CD4-positive, alpha-beta T cell treated with Interleukin-10 for 1 hour (primary cell): Measurements from ENCODE around the gene GRIK4.
"Not testable (repeated sequence)": the region's sequence is repeated elsewhere in the genome, so short reads cannot be mapped to it uniquely, and the experiment has no call there.

Experiments
- DNase-seq: peaks from one replicate; pipeline ENCODE4 v3.0.0-alpha.2; 2020

Gene GRIK4

GRCh38 chr11:120610111-120610510 lies 98.6 kb downstream of the GRIK4 start:
- DNase-seq, result no peak

DNA sequence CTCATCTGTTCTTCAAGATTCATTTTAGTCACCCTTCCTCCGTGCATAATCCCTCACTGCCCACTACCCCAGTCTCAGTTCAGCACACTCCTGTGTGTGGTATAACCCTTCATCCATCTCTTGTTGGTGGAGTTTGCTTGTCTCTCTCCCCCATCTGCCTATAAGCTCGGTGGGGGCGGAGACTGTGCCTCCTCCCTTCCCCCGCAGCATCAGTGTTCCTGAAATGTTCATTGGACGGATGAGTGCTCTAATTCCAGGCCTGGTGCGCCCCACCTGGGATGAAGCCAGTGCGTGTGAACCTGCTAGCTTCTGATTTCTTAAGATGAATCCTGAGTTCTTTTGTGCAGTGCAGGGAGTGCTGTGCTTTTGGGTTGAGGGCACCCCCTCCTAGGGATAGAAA lies 100.0 kb downstream of the GRIK4 start:
- DNase-seq, result no peak

GRCh38 chr11:120612513-120613263 lies 101.1 kb downstream of the GRIK4 start:
- DNase-seq, result no peak

DNA sequence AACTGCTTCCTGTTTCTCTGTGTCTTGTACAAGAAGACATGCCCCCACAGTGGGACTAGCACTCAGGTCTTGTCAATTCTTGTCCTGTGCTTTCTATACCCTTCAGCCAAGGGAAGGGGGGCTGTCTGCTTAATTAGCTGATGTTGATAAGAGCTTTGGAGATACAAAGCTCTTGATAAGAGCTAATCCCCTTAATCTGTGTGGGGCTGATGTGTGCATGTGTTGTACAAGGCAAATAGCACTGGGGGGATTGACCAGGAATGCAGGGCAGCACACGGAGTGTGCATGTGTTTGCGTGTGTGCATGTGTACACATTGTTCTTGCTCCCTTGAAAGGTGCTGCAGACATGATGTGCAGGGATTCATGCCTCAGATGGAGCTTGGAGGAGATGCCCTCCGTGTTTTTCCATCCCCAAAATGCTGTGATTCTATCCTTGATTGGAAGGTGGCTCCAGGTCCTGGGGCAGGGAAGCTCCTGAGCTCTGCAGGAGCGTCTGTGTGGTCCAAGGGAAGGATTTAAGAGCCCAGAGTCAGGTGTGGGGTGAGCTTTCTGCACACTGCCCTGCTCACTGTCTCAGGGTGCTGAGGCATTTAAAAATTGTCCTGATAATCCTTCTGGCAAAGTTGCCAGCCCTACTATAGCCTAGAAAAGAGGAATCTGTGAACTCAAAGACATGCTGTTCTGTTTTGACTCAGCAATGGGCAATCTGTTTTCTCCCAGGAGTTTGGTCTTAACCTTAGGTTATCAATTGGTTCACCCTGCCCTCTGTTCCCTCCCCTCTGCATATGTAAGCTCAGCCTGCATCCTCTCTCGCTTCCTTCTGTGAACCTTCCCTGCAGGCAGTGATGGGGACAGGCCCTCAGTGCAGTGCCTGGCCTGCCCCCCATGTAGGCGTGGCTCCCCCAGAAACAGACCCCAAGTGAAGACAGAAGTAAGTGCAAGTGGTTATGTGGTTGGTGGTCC lies 102.0 kb downstream of the GRIK4 start:
- no peak for DNase-seq

DNA sequence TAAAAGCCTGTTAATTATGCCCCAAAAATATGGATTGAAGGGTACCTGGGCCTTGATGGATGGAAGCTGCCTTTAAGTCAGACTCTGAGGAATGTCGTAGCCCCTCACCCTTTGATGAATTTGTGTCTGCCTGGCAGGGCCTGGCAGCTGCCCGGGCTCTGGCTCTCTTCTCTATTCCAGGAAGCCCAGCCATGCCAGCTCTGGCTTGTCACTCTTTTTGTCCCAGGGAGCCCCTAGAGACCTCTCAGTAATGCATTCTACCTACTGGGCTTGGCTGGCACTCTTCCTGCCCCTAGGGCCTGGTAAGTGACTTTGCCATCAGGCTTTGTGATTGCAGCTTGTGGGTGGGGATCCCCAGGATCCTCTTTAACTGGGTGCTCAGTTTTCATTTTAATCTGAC lies 103.8 kb downstream of the GRIK4 start:
- DNase-seq, result no peak

GRCh38 chr11:120618399-120618798 lies 106.9 kb downstream of the GRIK4 start:
- DNase-seq, result no peak

GRCh38 chr11:120622189-120622875 lies 110.8 kb downstream of the GRIK4 start:
- no peak for DNase-seq

GRCh38 chr11:120624992-120625391 lies 113.4 kb downstream of the GRIK4 start:
- not testable (repeated sequence) for DNase-seq

- no peak for DNase-seq
Measured at GRCh38 chr11:120625565-120625964, 114.0 kb downstream of the GRIK4 start.

DNA sequence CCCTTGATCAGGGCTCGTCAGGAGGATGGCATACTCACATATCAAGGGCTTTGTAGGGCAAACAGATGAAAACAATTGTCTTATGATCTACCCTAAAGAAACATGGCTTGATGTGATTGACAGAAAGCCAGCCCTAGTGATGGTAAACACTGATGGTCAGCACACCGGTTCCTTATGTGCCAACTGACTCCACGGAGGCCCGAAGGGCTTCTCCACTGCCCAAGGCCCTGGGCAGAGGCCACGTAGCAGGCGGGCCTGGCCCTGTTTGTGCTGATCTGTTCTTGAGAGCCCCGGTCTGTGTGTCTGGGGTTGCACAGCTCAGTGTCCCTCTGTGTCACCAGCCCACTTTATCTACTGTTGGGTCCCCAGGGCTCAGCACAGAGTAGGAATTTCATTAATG lies 115.2 kb downstream of the GRIK4 start:
- no peak for DNase-seq

DNA sequence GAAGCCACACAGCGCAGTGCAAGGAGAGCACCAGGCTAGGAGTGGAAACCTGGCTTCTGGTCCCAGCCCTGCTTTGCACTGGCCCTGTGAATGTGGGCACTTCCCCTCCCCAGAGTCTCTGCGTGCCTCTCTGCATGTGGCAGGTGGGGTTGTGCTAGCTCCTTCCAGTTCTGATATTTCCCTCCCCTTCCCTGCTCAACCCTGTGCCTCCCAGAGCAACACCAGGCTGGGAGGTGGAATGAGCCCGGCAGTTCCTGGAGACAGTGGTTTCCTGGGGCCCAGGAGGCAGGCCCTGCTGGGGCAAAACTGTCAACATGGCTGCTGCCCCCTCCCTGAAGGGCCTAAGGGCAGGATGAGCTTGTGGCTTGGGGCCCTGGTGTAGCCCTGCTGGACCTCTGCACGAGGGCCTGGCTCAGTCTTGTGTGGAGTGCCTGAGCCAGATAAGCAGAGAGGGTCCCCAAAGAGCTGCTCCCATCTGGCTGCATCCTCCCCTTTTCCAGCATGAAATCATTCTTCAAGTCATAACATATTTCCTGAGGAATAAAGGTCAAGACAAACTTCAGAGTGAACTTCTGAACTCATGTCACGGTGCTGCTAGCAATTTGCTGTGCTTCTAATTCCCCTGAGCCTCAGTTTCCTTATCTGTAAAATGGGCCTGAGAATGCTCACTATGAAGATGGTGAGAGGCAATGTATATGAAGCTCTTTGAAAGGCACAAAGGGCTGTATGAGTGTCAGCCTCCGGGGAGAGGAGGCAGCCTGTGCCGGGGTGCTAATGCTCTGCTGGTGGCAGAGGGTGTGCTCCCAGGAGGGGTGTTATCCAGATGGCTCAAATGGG lies 116.0 kb downstream of the GRIK4 start:
- DNase-seq, result no peak

- no peak for DNase-seq
Measured at GRCh38 chr11:120629407-120630080, 118.0 kb downstream of the GRIK4 start.

- no peak for DNase-seq
Measured at GRCh38 chr11:120630122-120630521, 118.6 kb downstream of the GRIK4 start.

GRCh38 chr11:120632579-120632978 lies 121.0 kb downstream of the GRIK4 start:
- DNase-seq, result no peak

DNA sequence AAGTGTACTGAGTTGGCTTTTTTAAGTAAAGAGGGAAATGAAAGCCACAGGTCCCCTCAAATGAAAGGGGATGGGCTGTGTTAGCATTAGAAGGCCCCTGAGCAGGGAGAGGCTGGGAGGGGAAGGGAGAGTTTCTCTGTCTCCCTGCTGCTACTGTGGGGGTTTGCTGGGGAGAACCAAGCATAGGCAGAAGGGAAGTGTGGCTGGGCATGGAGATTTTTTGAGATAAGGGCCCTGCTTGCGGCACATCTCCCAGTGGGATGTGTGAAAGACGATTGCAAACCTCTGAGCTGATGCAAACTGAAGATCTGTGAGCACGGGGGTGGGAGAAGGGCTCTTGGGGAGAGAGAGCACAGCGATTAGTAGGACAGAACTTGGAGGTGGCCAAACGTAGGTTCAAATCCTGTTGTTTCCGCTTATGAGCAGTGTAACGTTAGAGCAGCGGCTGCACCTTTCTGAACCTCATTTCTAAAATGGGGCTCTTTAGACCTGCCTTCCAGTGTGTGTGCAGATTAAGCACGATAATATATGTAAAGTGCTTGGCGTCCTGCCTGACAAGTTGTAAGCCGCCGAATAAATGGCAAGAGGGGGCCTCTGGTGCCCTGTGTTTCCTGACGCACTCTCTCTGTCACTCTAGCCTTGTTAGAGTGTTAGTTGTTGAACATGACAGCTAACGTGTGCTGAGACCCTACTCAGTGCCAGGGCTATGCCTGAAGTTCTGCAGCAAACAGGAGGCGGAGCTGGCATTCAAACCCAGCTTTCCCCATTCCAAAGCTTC lies 122.3 kb downstream of the GRIK4 start:
- DNase-seq, result no peak

- no peak for DNase-seq
Measured at GRCh38 chr11:120634706-120635105, 123.2 kb downstream of the GRIK4 start.

DNA sequence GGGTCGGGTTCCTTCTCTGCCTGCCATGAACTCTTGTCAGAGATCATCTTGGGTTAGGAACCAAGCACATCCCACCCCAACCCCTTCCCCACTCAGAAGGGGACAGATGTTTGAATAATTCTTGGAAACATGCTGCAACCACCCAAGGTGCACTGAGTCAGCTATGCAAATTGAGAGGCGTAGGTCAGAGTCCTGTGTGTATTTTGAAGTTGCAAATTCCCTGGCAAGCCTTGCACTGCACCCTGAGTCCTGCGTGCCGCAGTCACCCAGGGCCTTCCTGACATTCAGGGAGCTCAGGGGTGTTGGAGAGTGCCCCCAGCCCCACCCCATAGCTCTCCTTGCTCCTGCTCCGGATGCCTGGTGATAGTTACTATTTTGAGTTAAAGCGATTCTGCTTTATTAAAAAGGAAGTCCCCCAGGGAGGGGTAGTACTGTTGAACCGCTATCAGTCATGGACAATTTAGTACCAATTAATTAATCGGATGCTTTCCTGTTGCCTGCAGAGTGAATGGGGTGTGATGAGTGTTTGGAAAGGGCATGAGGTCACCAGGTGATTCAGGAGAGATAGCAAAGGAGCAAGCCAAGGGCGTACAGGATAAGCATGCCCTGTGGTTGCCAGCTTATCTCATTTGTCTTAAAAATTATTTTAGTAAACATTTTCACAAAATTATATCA lies 123.7 kb downstream of the GRIK4 start:
- DNase-seq, result no peak

GRCh38 chr11:120637131-120637530 lies 125.6 kb downstream of the GRIK4 start:
- DNase-seq, result no peak

- DNase-seq, result no peak
Measured at GRCh38 chr11:120642196-120642894, 130.8 kb downstream of the GRIK4 start.

GRCh38 chr11:120643284-120643683 lies 131.7 kb downstream of the GRIK4 start:
- DNase-seq, result no peak
